Ovary (tissue), 9 donors: Measurements from ENCODE around the gene DNAH9. TPM values are rescaled to one million over a fixed set of nuclear protein-coding genes. Genes with fewer than 3 reads are reported as not detected.

ENCODE experiments used
- DNase-seq, 5 donors: peaks; one replicate each; pipeline ENCODE4 v3.0.0-alpha.2; 2019 to 2020
- H3K27ac ChIP-seq, 2 donors: fragments of 200-600 bp; one replicate each; pipeline versions ENCODE4 v1.5.1 to v1.8.0; 2019 to 2022
- H3K27me3 ChIP-seq: fragments of 200-600 bp; one replicate; pipeline ENCODE4 v1.8.0; 2022
- H3K36me3 ChIP-seq: fragments of 200-600 bp; sonication (generic); one replicate; pipeline ENCODE4 v1.5.1; 2019
- H3K4me1 ChIP-seq: one replicate; pipeline ENCODE4 v1.8.1; 2013; ENCODE audit warnings: mild to moderate bottlenecking, moderate library complexity; ENCODE audit not compliant: insufficient read depth
- H3K4me3 ChIP-seq: fragments of 200-600 bp; sonication (generic); one replicate; pipeline ENCODE4 v1.5.1; 2017
- H3K9me3 ChIP-seq, 2 donors: fragments of 200-600 bp in 1 of 2; sonication (generic) in 1 of 2; one replicate each; pipeline versions ENCODE4 v1.5.1 to v1.8.1; 2013 to 2019; ENCODE audit warnings: mild to moderate bottlenecking in 1 of 2, moderate library complexity in 1 of 2
- CTCF ChIP-seq, 3 donors: fragments of 450-650 bp in 2 of 3; fragments of 200-600 bp in 1 of 3; IDR thresholded peaks; one replicate each; pipeline versions ENCODE4 v1.5.1 to v1.8.0; 2016 to 2022; ENCODE audit warnings: antibody characterized with exemption in 3 of 3, mild to moderate bottlenecking in 1 of 3
- EP300 ChIP-seq: sonication (generic); formaldehyde crosslinking; IDR thresholded peaks from one replicate; pipeline ENCODE4 v1.6.1; 2017; ENCODE audit warnings: antibody characterized with exemption
- POLR2A ChIP-seq: fragments of 450-650 bp; IDR thresholded peaks from one replicate; pipeline ENCODE4 v1.6.1; 2017; ENCODE audit warnings: antibody characterized with exemption, mild to moderate bottlenecking, moderate library complexity
- WGBS, 3 donors: extraction: QIAGEN DNeasy Blood & Tissue Kit in 1 of 3; methylation state at CpG; one replicate each; pipeline versions ENCODE4 v1.1.5 to v1.1.7; 2013 to 2017; 5-methylcytosine and 5-hydroxymethylcytosine counted together
- intact Hi-C, 4 donors: fragments of 100-400 bp; cut with DNase I; formaldehyde crosslinking; loops; one replicate each; pipeline versions ENCODE4 v1.11.0 to v1.15.1; 2022 to 2023
- polyA plus RNA-seq, 2 donors: library from polyadenylated mRNA; stranded (reverse); fragments of 200-250 nt in 1 of 2; fragments of 350-450 nt in 1 of 2; fragmentation: Illumina TruSeq in 1 of 2; extraction: RNeasy Lipid Tissue Mini Kit (QIAGEN cat#74804) in 1 of 2; gene quantifications; one replicate each; pipeline ENCODE4 v1.2.3, GENCODE V29; 2013 to 2014
- total RNA-seq, 7 donors: library from RNA; depleted of rRNA in 2 of 7; stranded (reverse); fragments of >200 nt in 2 of 7; fragmentation: NEBNext Ultra II Directional in 3 of 7; extraction: Animal tissue kit (Norgen Biotek cat#: 25700) in 3 of 7; gene quantifications; one replicate each; pipeline versions ENCODE4 v1.1.0 to v1.2.4, GENCODE V29; 2016 to 2023
- donor health status: DM: no; HTN: no; CAD: no; lungs with moderate emphysema.
- donor health status: DM: no; HTN: no; CAD: no.
- donor health status: Bipolar disorder and iron deficiency.
- donor health status: DM: yes; HTN: yes; CAD: no.
- donor health status: DM: no; HTN: no; CAD: no.
- donor health status: DM: yes; HTN: yes; CAD: no.

DNAH9 gene
- total and polyA plus RNA-seq, 9 donors: 1.4 to 43.7 (median 3.4) TPM

GRCh38 chr17:11797803-11798202, 199.5 kb downstream of the DNAH9 start:
- intact Hi-C loops: no loop called here
- WGBS, 3 donors: 79 to 94% (median 84%) methylated on average over 8 of the region's 8 CpGs
- Histone ChIP-seq H3K27me3 (no peaks in the 10 kb centered on the region), H3K4me1 (no peaks in the 10 kb centered on the region), H3K27ac (no peak overlapping the region), H3K4me3 (no peak overlapping the region), H3K9me3 (no peaks in the 10 kb centered on the region), H3K36me3 (no peaks in the 10 kb centered on the region)
- DNase-seq: no peak
- no peak for TF ChIP-seq CTCF (IDR thresholded peaks at IDR 0.05)
- no peak for TF ChIP-seq EP300
- no peak for TF ChIP-seq POLR2A

GRCh38 chr17:11803231-11803969, 205.1 kb downstream of the DNAH9 start:
- H3K9me3 ChIP-seq: no peaks in the 10 kb centered on the region
- H3K27me3 ChIP-seq: no peaks in the 10 kb centered on the region
- H3K27ac ChIP-seq: no peak overlapping the region
- H3K36me3 ChIP-seq: no peaks in the 10 kb centered on the region
- TF ChIP-seq POLR2A (no peak), CTCF (IDR thresholded peaks at IDR 0.05) (no peak), EP300 (no peak)
- intact Hi-C loops: no loop called here
- no peaks in the 10 kb centered on the region for H3K4me1 ChIP-seq
- H3K4me3 ChIP-seq: no peak overlapping the region
- WGBS, 3 donors: 36 to 42% (median 36%) methylated on average over 9 of the region's 9 CpGs
- DNase-seq: no peak

- DNase-seq: no peak
- WGBS, 3 donors: 77 to 83% (median 82%) methylated on average over 6 of the region's 6 CpGs
- TF ChIP-seq POLR2A (no peak), CTCF (IDR thresholded peaks at IDR 0.05) (no peak), EP300 (no peak)
- Histone ChIP-seq H3K4me3 (no peak overlapping the region), H3K27ac (no peak overlapping the region), H3K36me3 (no peaks in the 10 kb centered on the region), H3K4me1 (no peaks in the 10 kb centered on the region), H3K9me3 (no peaks in the 10 kb centered on the region), H3K27me3 (no peaks in the 10 kb centered on the region)
- intact Hi-C loops: no loop called here
These were observed 206.9 kb downstream of the DNAH9 start for GRCh38 chr17:11805138-11805537.

GRCh38 chr17:11805952-11806351, 207.7 kb downstream of the DNAH9 start:
- no peak for TF ChIP-seq CTCF (IDR thresholded peaks at IDR 0.05)
- TF ChIP-seq EP300: no peak
- Histone ChIP-seq H3K9me3 (no peaks in the 10 kb centered on the region), H3K27me3 (no peaks in the 10 kb centered on the region), H3K36me3 (no peaks in the 10 kb centered on the region), H3K4me3 (no peak overlapping the region), H3K4me1 (no peaks in the 10 kb centered on the region), H3K27ac (no peak overlapping the region)
- no peak for DNase-seq
- intact Hi-C loops: no loop called here
- 96 to 97% (median 96%) methylated on average over 7 of the region's 7 CpGs for WGBS, 3 donors
